Mesendoderm (in vitro differentiated cells): Measurements from ENCODE around the gene HLA-F.

ENCODE experiments used
- DNase-seq: peaks from one replicate; pipeline ENCODE4 v3.0.0; 2013
- H2AK5ac ChIP-seq: 2 replicates; pipeline ENCODE4 v1.6.1; 2013; ENCODE audit warnings: low read length, inconsistent platforms
- H2BK120ac ChIP-seq: 2 replicates; pipeline ENCODE4 v1.6.1; 2013; ENCODE audit warnings: low read depth, mild to moderate bottlenecking, low read length, moderate library complexity, mixed read lengths
- H2BK15ac ChIP-seq: replicated peaks from 2 replicates; pipeline ENCODE4 v1.6.1; 2013; ENCODE audit warnings: low read depth, mild to moderate bottlenecking, moderate library complexity
- H2BK5ac ChIP-seq: 2 replicates; pipeline ENCODE4 v1.6.1; 2013; ENCODE audit warnings: low read length, inconsistent platforms
- H3K18ac ChIP-seq: 2 replicates; pipeline ENCODE4 v1.6.1; 2013; ENCODE audit warnings: mild to moderate bottlenecking, low read length, mixed read lengths
- H3K23ac ChIP-seq: one replicate; pipeline ENCODE4 v1.6.1; 2013; ENCODE audit warnings: low read length
- H3K27ac ChIP-seq: 2 replicates; pipeline ENCODE4 v1.5.1; 2013; ENCODE audit warnings: low read depth, mild to moderate bottlenecking, inconsistent platforms, low read length, moderate library complexity
- H3K27me3 ChIP-seq: 2 replicates; pipeline ENCODE4 v1.6.1; 2013; ENCODE audit warnings: low read length, control low read depth, mild to moderate bottlenecking, inconsistent platforms; ENCODE audit not compliant: insufficient read depth, poor library complexity
- H3K36me3 ChIP-seq: 2 replicates; pipeline ENCODE4 v1.6.1; 2013; ENCODE audit warnings: low read length, inconsistent platforms; ENCODE audit not compliant: control insufficient read depth, insufficient read depth
- H3K4ac ChIP-seq: one replicate; pipeline ENCODE4 v1.6.1; 2013; ENCODE audit warnings: low read depth, mild to moderate bottlenecking, low read length, moderate library complexity
- H3K4me1 ChIP-seq: 2 replicates; pipeline ENCODE4 v1.6.1; 2013; ENCODE audit warnings: low read depth, low read length, inconsistent platforms; ENCODE audit not compliant: control insufficient read depth
- H3K4me2 ChIP-seq: 2 replicates; pipeline ENCODE4 v1.6.1; 2013; ENCODE audit warnings: low read length
- H3K4me3 ChIP-seq: 2 replicates; pipeline ENCODE4 v1.5.1; 2013; ENCODE audit warnings: mild to moderate bottlenecking, low read length
- H3K56ac ChIP-seq: one replicate; pipeline ENCODE4 v1.6.1; 2013; ENCODE audit warnings: low read length
- H3K79me1 ChIP-seq: 2 replicates; pipeline ENCODE4 v1.6.1; 2013; ENCODE audit warnings: low read length, inconsistent platforms
- H3K79me2 ChIP-seq: 2 replicates; pipeline ENCODE4 v1.6.1; 2013; ENCODE audit warnings: mild to moderate bottlenecking, low read length; ENCODE audit not compliant: control insufficient read depth, insufficient read depth
- H3K9ac ChIP-seq: 2 replicates; pipeline ENCODE4 v1.6.1; 2013; ENCODE audit warnings: low read length, inconsistent platforms
- H4K5ac ChIP-seq: one replicate; pipeline ENCODE4 v1.6.1; 2013; ENCODE audit warnings: low read length
- H4K8ac ChIP-seq: one replicate; pipeline ENCODE4 v1.6.1; 2013; ENCODE audit warnings: low read depth, mild to moderate bottlenecking, control low read depth, low read length, moderate library complexity
- WGBS: extraction: QIAGEN DNeasy Blood & Tissue Kit; methylation state at CpG from one replicate; pipeline ENCODE4 v1.1.7; 2013; ENCODE audit warnings: low lambda C conversion rate, missing lambda C conversion rate; ENCODE audit not compliant: insufficient coverage; ENCODE audit errors: extremely low coverage; 5-methylcytosine and 5-hydroxymethylcytosine counted together

HLA-F gene

GRCh38 chr6:29730575-29731126 is 7.4 kb downstream of the HLA-F start:
- H3K27me3 ChIP-seq = no peaks in the 10 kb centered on the region

GRCh38 chr6:29731281-29731680 is 8.0 kb downstream of the HLA-F start:
- no peaks in the 10 kb centered on the region for H3K27me3 ChIP-seq
- no peak overlapping the region for H2BK15ac ChIP-seq
- no peak overlapping the region for H3K23ac ChIP-seq
- no peak overlapping the region for H3K9ac ChIP-seq
- H3K56ac ChIP-seq = no peak overlapping the region
- no peak overlapping the region for H2AK5ac ChIP-seq
- H3K4me3 ChIP-seq = no peak overlapping the region
- H3K36me3 ChIP-seq = no peaks in the 10 kb centered on the region
- no peak overlapping the region for H3K27ac ChIP-seq
- no peak overlapping the region for H3K4me2 ChIP-seq
- H4K8ac ChIP-seq = no peak overlapping the region
- no peaks in the 10 kb centered on the region for H3K4me1 ChIP-seq
- no CpG with 5 or more reads among the region's 3 CpGs for WGBS
- no peak overlapping the region for H2BK120ac ChIP-seq
- no peak overlapping the region for H3K4ac ChIP-seq
- H2BK5ac ChIP-seq = no peak overlapping the region
- DNase-seq = no peak
- no peak overlapping the region for H3K18ac ChIP-seq
- no peaks in the 10 kb centered on the region for H3K79me2 ChIP-seq
- H3K79me1 ChIP-seq = no peaks in the 10 kb centered on the region
- H4K5ac ChIP-seq = no peak overlapping the region

More at GRCh38 chr6:29730575-29731126, 7.4 kb downstream of the HLA-F start:
- Histone ChIP-seq H3K4me1 (no peaks in the 10 kb centered on the region), H2BK5ac (no peak overlapping the region), H3K79me1 (no peaks in the 10 kb centered on the region), H4K5ac (no peak overlapping the region), H3K27ac (no peak overlapping the region), H3K4me2 (no peak overlapping the region), H3K79me2 (no peaks in the 10 kb centered on the region), H3K4ac (no peak overlapping the region), H4K8ac (no peak overlapping the region), H3K23ac (no peak overlapping the region), H3K4me3 (no peak overlapping the region), H3K36me3 (no peaks in the 10 kb centered on the region), H3K18ac (no peak overlapping the region), H2AK5ac (no peak overlapping the region), H3K9ac (no peak overlapping the region), H2BK15ac (no peak overlapping the region), H2BK120ac (no peak overlapping the region), H3K56ac (no peak overlapping the region)
- no CpG with 5 or more reads among the region's 7 CpGs for WGBS
- no peak for DNase-seq

- Histone ChIP-seq H2BK15ac (no peak overlapping the region), H3K56ac (no peak overlapping the region), H3K4me2 (no peak overlapping the region), H3K27me3 (no peaks in the 10 kb centered on the region), H2AK5ac (no peak overlapping the region), H3K36me3 (no peaks in the 10 kb centered on the region), H3K23ac (no peak overlapping the region), H3K9ac (no peak overlapping the region), H3K4me3 (no peak overlapping the region), H4K8ac (no peak overlapping the region), H3K4me1 (no peaks in the 10 kb centered on the region), H3K4ac (no peak overlapping the region), H3K27ac (no peak overlapping the region), H4K5ac (no peak overlapping the region), H2BK120ac (no peak overlapping the region), H3K18ac (no peak overlapping the region), H2BK5ac (no peak overlapping the region), H3K79me2 (no peaks in the 10 kb centered on the region), H3K79me1 (no peaks in the 10 kb centered on the region)
- no peak for DNase-seq
- no CpG with 5 or more reads among the region's 7 CpGs for WGBS
Measured at GRCh38 chr6:29733057-29733456, 9.8 kb downstream of the HLA-F start.

- Histone ChIP-seq H4K8ac (no peak overlapping the region), H4K5ac (no peak overlapping the region), H3K9ac (no peak overlapping the region), H2AK5ac (no peak overlapping the region), H3K4me2 (no peak overlapping the region), H3K36me3 (no peaks in the 10 kb centered on the region), H3K18ac (no peak overlapping the region), H3K4me1 (no peaks in the 10 kb centered on the region), H3K79me1 (no peaks in the 10 kb centered on the region), H3K27me3 (no peaks in the 10 kb centered on the region), H2BK15ac (no peak overlapping the region), H3K79me2 (no peaks in the 10 kb centered on the region), H2BK120ac (no peak overlapping the region), H3K56ac (no peak overlapping the region), H3K23ac (no peak overlapping the region), H3K4ac (no peak overlapping the region), H2BK5ac (no peak overlapping the region), H3K27ac (no peak overlapping the region), H3K4me3 (no peak overlapping the region)
- no peak for DNase-seq
- no CpG with 5 or more reads among the region's 3 CpGs for WGBS
Measured at GRCh38 chr6:29734046-29735018, 11.1 kb downstream of the HLA-F start.

GRCh38 chr6:29736563-29736962 is 13.3 kb downstream of the HLA-F start:
- H2BK15ac ChIP-seq = no peak overlapping the region
- H3K27me3 ChIP-seq = no peaks in the 10 kb centered on the region
- H3K18ac ChIP-seq = no peak overlapping the region
- H3K4ac ChIP-seq = no peak overlapping the region
- no peaks in the 10 kb centered on the region for H3K4me1 ChIP-seq
- no peak overlapping the region for H3K4me2 ChIP-seq
- no peak overlapping the region for H3K4me3 ChIP-seq
- H3K56ac ChIP-seq = no peak overlapping the region
- no peaks in the 10 kb centered on the region for H3K79me1 ChIP-seq
- no peaks in the 10 kb centered on the region for H3K79me2 ChIP-seq
- H3K36me3 ChIP-seq = no peaks in the 10 kb centered on the region
- no peak overlapping the region for H3K23ac ChIP-seq
- H3K9ac ChIP-seq = no peak overlapping the region
- H2BK5ac ChIP-seq = no peak overlapping the region
- DNase-seq = no peak
- no peak overlapping the region for H2BK120ac ChIP-seq
- H3K27ac ChIP-seq = no peak overlapping the region
- WGBS = no CpG with 5 or more reads among the region's 2 CpGs
- H4K5ac ChIP-seq = no peak overlapping the region
- no peak overlapping the region for H4K8ac ChIP-seq
- H2AK5ac ChIP-seq = no peak overlapping the region
